ENCODE measurements around the gene PXDC1.

PXDC1 gene

GRCh38 chr6:3746119-3746691 is 5.3 kb downstream of the PXDC1 start:
- DNase-seq: no peak

- no peak for DNase-seq
These were observed 5.9 kb downstream of the PXDC1 start for GRCh38 chr6:3745566-3746118.

- no peak for DNase-seq
These were observed 6.5 kb downstream of the PXDC1 start for GRCh38 chr6:3744901-3745470.

GRCh38 chr6:3744211-3744900 is 7.2 kb downstream of the PXDC1 start:
- no peak for DNase-seq

- DNase-seq: no peak
These were observed 8.0 kb downstream of the PXDC1 start for GRCh38 chr6:3743541-3743940.

GRCh38 chr6:3742426-3743344 is 8.8 kb downstream of the PXDC1 start:
- DNase-seq: peak; percentile 87 to 95 (median 92)

GRCh38 chr6:3742076-3742425 is 9.5 kb downstream of the PXDC1 start:
- DNase-seq: no peak

- no peak for DNase-seq
These were observed 10.0 kb downstream of the PXDC1 start for GRCh38 chr6:3741477-3741871.

- DNase-seq: no peak
These were observed 10.7 kb downstream of the PXDC1 start for GRCh38 chr6:3740551-3741476.

- DNase-seq: no peak
These were observed 12.1 kb downstream of the PXDC1 start for GRCh38 chr6:3739311-3739897.

- DNase-seq: no peak
These were observed 13.0 kb downstream of the PXDC1 start for GRCh38 chr6:3738381-3739131.

GRCh38 chr6:3737831-3738210 is 13.7 kb downstream of the PXDC1 start:
- DNase-seq: no peak

- DNase-seq: no peak
These were observed 14.2 kb downstream of the PXDC1 start for GRCh38 chr6:3737149-3737830.

- no peak for DNase-seq
These were observed 16.4 kb downstream of the PXDC1 start for GRCh38 chr6:3735029-3735605.

GRCh38 chr6:3734023-3734422 is 17.5 kb downstream of the PXDC1 start:
- DNase-seq: no peak

- DNase-seq: no peak
These were observed 18.1 kb downstream of the PXDC1 start for GRCh38 chr6:3733321-3733925.

GRCh38 chr6:3732345-3733141 is 19.0 kb downstream of the PXDC1 start:
- DNase-seq: peak in 3 of 4 experiments; percentile 20 to 49 (median 29)

- DNase-seq: no peak
These were observed 19.8 kb downstream of the PXDC1 start for GRCh38 chr6:3731700-3732099.

Measured in activated naive CD4-positive, alpha-beta T cell (primary cell).